ENCODE data around the gene FSCN2. TPM values are rescaled to one million over a fixed set of nuclear protein-coding genes. Genes with fewer than 3 reads are reported as not detected.

Gene FSCN2
- total RNA-seq, 1 experiment from 2014 or later: 0.31 TPM

- TF ChIP-seq ZNF317 (CRISPR knock-in tag; IDR thresholded peaks at IDR 0.05; ENCODE audit: borderline replicate concordance, low read depth): no peak
- no peak for TF ChIP-seq ZNF671 (CRISPR knock-in tag; IDR thresholded peaks at IDR 0.05)
- TF ChIP-seq SMAD3 (CRISPR knock-in tag; IDR thresholded peaks at IDR 0.05; ENCODE audit: borderline replicate concordance): no peak
- TF ChIP-seq JAZF1 (CRISPR knock-in tag; IDR thresholded peaks at IDR 0.05): no peak
- TF ChIP-seq PRDM15 (CRISPR knock-in tag; IDR thresholded peaks at IDR 0.05): no peak
- TF ChIP-seq ELF4 (CRISPR knock-in tag; IDR thresholded peaks at IDR 0.05; ENCODE audit: low read depth): no peak
Observed at GRCh38 chr17:81572563-81573168, 44.5 kb downstream of the FSCN2 start (continued).

- Mint-ChIP-seq H3K9me3 (no peaks in the 10 kb centered on the region), H3K27me3 (ENCODE audit: low read depth) (no peaks in the 10 kb centered on the region), H3K27ac (no peak overlapping the region; the same call in 1 of the 2 replicates), H3K4me3 (no peak overlapping the region), H3K4me1 (no peaks in the 10 kb centered on the region), H3K36me3 (peaks cover 43% of the 10 kb centered on the region)
- DNase-seq (ENCODE audit: low spot score): no peak
- no peak; the same call in 1 of the 2 replicates for ATAC-seq
- TF ChIP-seq NFYB (CRISPR knock-in tag; conservative IDR thresholded peaks at IDR 0.05; ENCODE audit: low read depth): no peak
- TF ChIP-seq ERG (CRISPR knock-in tag; IDR thresholded peaks at IDR 0.05): no peak
- TF ChIP-seq SOX15 (CRISPR knock-in tag; IDR thresholded peaks at IDR 0.05): no peak
- TF ChIP-seq ZBTB21 (CRISPR knock-in tag; IDR thresholded peaks at IDR 0.05; ENCODE audit: borderline replicate concordance): no peak
- no peak for TF ChIP-seq NFE2L1 (CRISPR knock-in tag; IDR thresholded peaks at IDR 0.05)
- TF ChIP-seq STAT6 (CRISPR knock-in tag; conservative IDR thresholded peaks at IDR 0.05; ENCODE audit: low read depth): no peak
- TF ChIP-seq SMAD3 (CRISPR knock-in tag; IDR thresholded peaks at IDR 0.05; ENCODE audit: borderline replicate concordance): no peak
- no peak for TF ChIP-seq ELF4 (CRISPR knock-in tag; IDR thresholded peaks at IDR 0.05; ENCODE audit: low read depth)
- TF ChIP-seq CBFB (CRISPR knock-in tag; IDR thresholded peaks at IDR 0.05; ENCODE audit: low read depth): no peak
- TF ChIP-seq FOXJ3 (CRISPR knock-in tag; IDR thresholded peaks at IDR 0.05; ENCODE audit: borderline replicate concordance): no peak
- no peak for TF ChIP-seq USF1 (CRISPR knock-in tag; IDR thresholded peaks at IDR 0.05)
- ChIA-PET CTCF (interaction anchor here (1.1 kb wide), 1 partner anchor 134 kb away, joined by 3 read pairs; no protein-coding TSS in a partner anchor), POLR2A (no interaction called here)
Observed at GRCh38 chr17:81573794-81574642, 45.8 kb downstream of the FSCN2 start.
